Kidney (tissue), 22 donors: ENCODE measurements around the gene ALS2CL. TPM values are rescaled to one million over a fixed set of nuclear protein-coding genes. Genes with fewer than 3 reads are reported as not detected.
A peak's percentile ranks its signal among the peaks of the same experiment; 100 is the strongest.
"Not testable (repeated sequence)": the region's sequence is repeated elsewhere in the genome, so short reads cannot be mapped to it uniquely, and the experiment has no call there.

Experiments
- DNase-seq, 5 donors: peaks; one replicate each; pipeline ENCODE4 v3.0.0-alpha.2; 2013 to 2020
- FAIRE-seq: peaks from 2 replicates; lab custom pipeline; 2012; peaks lifted over from hg19 to GRCh38; lab: Jason Lieb, UNC
- H3K27ac ChIP-seq, 2 donors: one replicate each; pipeline ENCODE4 v1.7.0; 2013; ENCODE audit warnings: low read depth in 2 of 2, low read length in 2 of 2, inconsistent platforms in 1 of 2
- H3K27me3 ChIP-seq: one replicate; pipeline ENCODE4 v1.7.1; 2013; ENCODE audit warnings: low read length, inconsistent platforms; ENCODE audit not compliant: control insufficient read depth, insufficient read depth
- H3K36me3 ChIP-seq, 3 donors: one replicate each; pipeline versions ENCODE4 v1.7.0 to v1.7.1; 2013; ENCODE audit warnings: low read length in 3 of 3, control low read depth in 1 of 3, inconsistent platforms in 1 of 3; ENCODE audit not compliant: insufficient read depth in 3 of 3, control insufficient read depth in 2 of 3
- H3K4me1 ChIP-seq, 3 donors: one replicate each; pipeline versions ENCODE4 v1.7.0 to v1.7.1; 2013; ENCODE audit warnings: low read length in 3 of 3, inconsistent platforms in 1 of 3, low read depth in 1 of 3; ENCODE audit not compliant: control insufficient read depth in 2 of 3, insufficient read depth in 2 of 3
- H3K4me3 ChIP-seq, 3 donors: one replicate each; pipeline versions ENCODE4 v1.7.0 to v1.8.1; 2013; ENCODE audit warnings: low read length in 3 of 3, control low read depth in 1 of 3, inconsistent platforms in 1 of 3
- H3K9ac ChIP-seq, 3 donors: one replicate each; pipeline versions ENCODE4 v1.7.0 to v1.7.1; 2013; ENCODE audit warnings: low read length in 3 of 3, control low read depth in 1 of 3, inconsistent platforms in 1 of 3
- H3K9me3 ChIP-seq, 3 donors: one replicate each; pipeline versions ENCODE4 v1.7.0 to v1.7.1; 2013; ENCODE audit warnings: low read length in 3 of 3, control low read depth in 1 of 3, inconsistent platforms in 1 of 3; ENCODE audit not compliant: control insufficient read depth in 2 of 3, insufficient read depth in 1 of 3
- CTCF ChIP-seq: IDR thresholded peaks from 3 replicates; pipeline ENCODE4 v1.5.1; 2012; ENCODE audit warnings: mild to moderate bottlenecking, moderate library complexity, borderline replicate concordance; ENCODE audit not compliant: insufficient read depth; ENCODE audit errors: extremely low read depth
- intact Hi-C: fragments of 100-400 bp; cut with DNase I; formaldehyde crosslinking; loops from one replicate; pipeline ENCODE4 v1.11.1; 2022
- long read RNA-seq, 10 donors: library from polyadenylated mRNA in 1 of 10; unstranded in 1 of 10; transcript quantifications; one replicate each; pipeline ENCODE4 v2.0.0 and lab custom pipeline, GENCODE V29; 2021 to 2026
- polyA plus RNA-seq: library from polyadenylated mRNA; stranded (reverse); fragments of 350-450 nt; fragmentation: Illumina TruSeq; extraction: RNeasy Lipid Tissue Mini Kit (QIAGEN cat#74804); gene quantifications from one replicate; pipeline ENCODE4 v1.2.3, GENCODE V29; 2014; ENCODE audit warnings: low read depth, low replicate concordance; ENCODE audit not compliant: insufficient read depth
- total RNA-seq: library from RNA; stranded (reverse); fragmentation: NEBNext Ultra II Directional; extraction: Animal tissue kit (Norgen Biotek cat#: 25700); gene quantifications from one replicate; pipeline ENCODE4 v1.2.1, GENCODE V29; 2021
- donor health status: control.
- donor health status: control.
- donor health status: control.
- donor health status: control.
- donor health status: control.
- donor health status: DM: yes; HTN: yes; CAD: no.
- donor health status: Normal renal cell carcinoma (clear cell type).

The ALS2CL gene
- total RNA-seq (78.9 TPM), polyA plus RNA-seq (43.0 TPM)
- long read RNA-seq, donor 1: 0 reads
- long read RNA-seq, donor 2, partial matches to known transcripts: 0 of 1 reads
- long read RNA-seq, donor 2, other reads (novel, unspliced or antisense): 0 of 1 reads
- long read RNA-seq, donor 3: 0 reads
- long read RNA-seq, donor 4, partial matches to known transcripts: 0 of 2 reads
- long read RNA-seq, donor 4, other reads (novel, unspliced or antisense): 0 of 2 reads
- long read RNA-seq, donor 5: 0 reads
- long read RNA-seq, donor 6, full-length matches to known transcripts: 1 of 1 reads
- long read RNA-seq, donor 6, partial matches to known transcripts: 0 of 1 reads
- long read RNA-seq, donor 6, other reads (novel, unspliced or antisense): 0 of 1 reads
- long read RNA-seq, donor 7, full-length matches to known transcripts: 7 of 115 reads
- long read RNA-seq, donor 7, partial matches to known transcripts: 52 of 115 reads
- long read RNA-seq, donor 7, other reads (novel, unspliced or antisense): 56 of 115 reads
- long read RNA-seq, donor 8, full-length matches to known transcripts: 1 of 1 reads
- long read RNA-seq, donor 8, partial matches to known transcripts: 0 of 1 reads
- long read RNA-seq, donor 8, other reads (novel, unspliced or antisense): 0 of 1 reads
- long read RNA-seq, donor 9: 0 reads
- long read RNA-seq, donor 10: 0 reads

- intact Hi-C loops: no loop called here
- H3K36me3 ChIP-seq: no peaks in the 10 kb centered on the region
These were observed at the start of gene ALS2CL for GRCh38 chr3:46693038-46693891. Gene ALS2CL (minus strand): TSS chr3:46693679. CDS start chr3:46689440, 4,239 bp downstream.

GRCh38 chr3:46742992-46743585 lies 49.6 kb upstream of the ALS2CL start:
- Histone ChIP-seq H3K9me3 (no peaks in the 10 kb centered on the region), H3K4me1 (no peaks in the 10 kb centered on the region), H3K4me3 (no peak overlapping the region), H3K27me3 (no peaks in the 10 kb centered on the region), H3K27ac (no peak overlapping the region), H3K36me3 (no peaks in the 10 kb centered on the region), H3K9ac (no peak overlapping the region)
- FAIRE-seq: no peak
- TF ChIP-seq CTCF: no peak
- intact Hi-C loops: no loop called here
- peak in 1 of 5 donors; percentile 44 for DNase-seq

More at GRCh38 chr3:46693038-46693891, at the start of gene ALS2CL:
- Histone ChIP-seq H3K9me3 (no peaks in the 10 kb centered on the region), H3K27me3 (no peaks in the 10 kb centered on the region), H3K4me3 (peak within 1 kb of the TSS; percentile 50 to 81 (median 78)), H3K9ac (peak within 1 kb of the TSS in 2 of 3 donors; percentile 74 to 88), H3K27ac (peak within 1 kb of the TSS; percentile 83 to 87), H3K4me1 (peaks cover 0 to 48% (median 2%) of the 10 kb centered on the region in 3 donors)
- DNase-seq (peak; percentile 63 to 90 (median 65)), FAIRE-seq (no peak)
- no peak for TF ChIP-seq CTCF

GRCh38 chr3:46739565-46739964 lies 46.1 kb upstream of the ALS2CL start:
- H3K36me3 ChIP-seq, H3K27ac ChIP-seq, H3K27me3 ChIP-seq, H3K4me1 ChIP-seq, H3K9ac ChIP-seq, intact Hi-C loops, FAIRE-seq, H3K4me3 ChIP-seq, DNase-seq, H3K9me3 ChIP-seq: not testable (repeated sequence)
